GM21717 (cell line): ENCODE data around the gene POLR1H.
A peak's percentile ranks its signal among the peaks of the same experiment; 100 is the strongest.

Source experiments
- ATAC-seq: cut with Tn5 transposase; IDR thresholded peaks from one replicate; pipeline ENCODE4 v1.9.1; 2021; ENCODE audit warnings: mild to moderate bottlenecking, moderate library complexity; ENCODE audit not compliant: unreplicated experiment

Gene POLR1H

DNA sequence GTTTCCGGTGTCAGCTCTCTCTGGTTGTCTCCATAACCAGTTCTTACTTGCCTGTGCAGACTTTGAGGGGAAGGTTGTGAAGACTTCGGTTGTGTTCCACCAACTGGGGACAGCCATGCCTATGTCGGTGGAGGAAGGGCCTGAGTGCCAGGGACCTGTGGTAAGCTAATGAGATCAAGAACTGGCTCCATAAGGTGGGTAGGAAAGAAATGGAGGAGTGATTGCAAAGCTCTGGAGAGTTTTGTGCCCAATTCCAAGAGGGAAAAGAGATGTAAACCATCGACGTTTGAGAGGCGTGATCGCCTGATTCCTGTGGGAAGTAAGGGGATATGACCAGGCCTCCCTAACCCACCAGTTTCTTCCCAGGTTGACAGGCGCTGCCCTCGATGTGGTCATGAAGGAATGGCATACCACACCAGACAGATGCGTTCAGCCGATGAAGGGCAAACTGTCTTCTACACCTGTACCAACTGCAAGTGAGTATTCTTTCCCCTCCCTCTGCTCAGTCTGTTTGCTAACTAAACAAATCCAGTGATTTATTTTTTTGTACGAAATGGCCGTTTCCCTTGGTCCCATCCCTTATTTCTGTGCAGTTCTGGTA is 893 bp downstream of the POLR1H start:
- no peak for ATAC-seq

DNA sequence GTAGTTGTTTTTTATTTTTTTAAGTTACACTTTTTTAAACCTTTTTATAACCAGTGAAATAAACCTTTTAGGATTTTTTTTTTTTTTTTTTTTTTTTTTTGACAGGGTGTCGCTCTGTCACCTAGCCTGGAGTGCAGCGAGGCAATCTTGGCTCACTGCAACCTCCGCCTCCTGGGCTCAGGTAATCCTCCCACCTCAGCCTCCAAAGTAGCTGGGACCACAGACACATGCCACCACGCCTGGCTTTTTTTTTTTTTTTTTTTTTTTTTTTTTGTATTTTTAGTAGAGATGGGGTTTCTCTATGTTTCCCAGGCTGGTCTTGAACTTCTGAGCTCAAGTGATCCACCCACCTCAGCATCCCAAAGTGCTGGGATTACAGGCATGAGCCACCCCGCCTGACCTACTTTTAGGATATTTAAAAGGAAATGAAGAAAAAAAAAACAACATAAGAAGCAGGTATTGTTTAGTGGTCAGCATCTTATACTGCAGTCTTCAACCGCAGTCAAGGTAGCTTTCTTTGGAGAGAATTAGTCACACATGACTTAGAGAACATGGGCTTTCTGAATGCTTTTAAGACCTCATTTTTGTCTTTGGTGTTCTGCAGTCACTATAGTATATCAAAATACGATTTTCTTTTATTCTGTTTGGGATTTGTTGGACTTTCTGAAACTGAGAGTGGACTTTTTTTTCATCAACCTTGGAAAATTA is 1.6 kb downstream of the POLR1H start:
- no peak for ATAC-seq

DNA sequence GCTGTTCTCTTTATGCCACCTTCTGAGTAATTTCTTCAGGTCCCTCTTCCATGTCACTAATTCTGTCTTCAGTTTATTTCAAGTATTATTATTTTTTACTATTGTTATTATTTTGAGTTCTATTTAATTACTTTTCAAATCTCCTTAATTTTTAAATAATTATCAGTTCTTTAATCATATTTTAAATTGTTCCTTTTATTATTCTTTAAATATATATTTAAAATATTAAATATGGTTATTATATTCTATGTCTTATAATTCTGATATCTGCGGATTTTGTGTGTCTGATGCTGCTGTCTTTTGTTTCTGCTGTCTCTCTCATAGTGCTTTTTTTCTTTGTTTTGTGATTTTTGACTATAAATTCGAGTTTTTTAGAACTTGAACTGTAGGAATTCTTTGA is 2.2 kb downstream of the POLR1H start:
- no peak for ATAC-seq

DNA sequence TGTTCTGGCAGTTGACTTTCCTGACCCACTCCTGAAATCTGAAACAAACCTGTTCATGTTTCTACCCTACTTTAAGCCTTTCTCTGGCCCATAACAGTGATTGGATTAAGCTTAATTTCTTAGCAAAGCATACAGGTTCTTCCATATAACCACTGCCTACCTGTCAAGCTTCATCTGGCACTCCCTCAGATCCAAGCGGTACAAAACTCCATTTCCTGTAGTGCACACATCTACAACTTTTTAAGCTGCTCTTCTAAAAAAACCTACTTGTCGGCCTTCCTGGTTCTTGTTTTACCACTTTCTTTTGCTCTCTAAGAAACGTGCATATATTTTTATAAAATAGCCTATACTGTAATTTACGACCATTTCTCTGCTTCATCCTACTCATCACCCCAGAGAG is 5.0 kb downstream of the POLR1H start:
- ATAC-seq, result no peak

DNA sequence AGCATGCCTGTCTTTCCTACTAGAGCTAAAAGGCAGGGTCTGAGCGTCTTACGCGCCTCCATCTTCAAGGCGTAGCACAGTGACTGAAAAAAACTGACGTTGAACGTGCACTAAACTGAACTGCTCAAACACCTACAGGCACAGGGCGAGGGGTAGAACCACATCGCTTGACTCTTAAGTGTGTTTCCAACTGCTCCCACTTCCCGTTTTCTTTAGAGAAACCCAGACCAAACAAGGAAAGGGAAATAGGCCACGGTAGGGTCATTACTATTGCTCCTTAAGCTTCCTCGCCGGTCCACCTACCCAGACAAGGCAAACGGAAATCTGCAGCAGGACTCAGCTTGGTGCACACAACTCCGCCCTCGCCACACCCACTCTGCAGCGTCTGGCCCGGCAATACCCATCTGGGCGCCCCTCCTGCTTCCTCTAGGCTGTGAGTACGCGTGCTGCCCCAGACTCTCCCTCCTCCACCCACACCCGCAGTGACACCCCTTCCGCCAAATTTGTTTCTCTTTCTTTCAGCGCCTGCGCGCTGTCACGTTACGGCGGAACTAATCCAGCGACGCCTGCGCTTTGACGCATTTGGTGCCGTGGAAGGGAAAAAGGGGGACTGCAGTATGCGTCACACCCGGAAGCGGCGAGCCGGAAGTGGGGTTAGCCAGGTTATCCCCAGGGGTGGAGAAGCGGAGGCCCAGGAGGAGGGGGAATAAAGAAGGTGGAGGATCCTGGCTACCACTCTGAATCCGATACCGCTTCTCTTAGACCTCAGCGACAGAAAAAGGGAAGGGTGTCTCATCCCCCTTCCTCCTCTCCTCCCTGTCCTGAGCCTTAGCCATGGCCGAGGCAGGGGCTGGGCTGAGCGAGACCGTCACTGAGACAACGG is 5.8 kb downstream of the POLR1H start, which contains the start of gene PPP1R11:
Gene PPP1R11, plus strand, starts transcription at position 622 of the 883 bp plus-strand sequence. Its CDS starts 213 bp downstream, at position 835.
- ATAC-seq, result peak; percentile 91

DNA sequence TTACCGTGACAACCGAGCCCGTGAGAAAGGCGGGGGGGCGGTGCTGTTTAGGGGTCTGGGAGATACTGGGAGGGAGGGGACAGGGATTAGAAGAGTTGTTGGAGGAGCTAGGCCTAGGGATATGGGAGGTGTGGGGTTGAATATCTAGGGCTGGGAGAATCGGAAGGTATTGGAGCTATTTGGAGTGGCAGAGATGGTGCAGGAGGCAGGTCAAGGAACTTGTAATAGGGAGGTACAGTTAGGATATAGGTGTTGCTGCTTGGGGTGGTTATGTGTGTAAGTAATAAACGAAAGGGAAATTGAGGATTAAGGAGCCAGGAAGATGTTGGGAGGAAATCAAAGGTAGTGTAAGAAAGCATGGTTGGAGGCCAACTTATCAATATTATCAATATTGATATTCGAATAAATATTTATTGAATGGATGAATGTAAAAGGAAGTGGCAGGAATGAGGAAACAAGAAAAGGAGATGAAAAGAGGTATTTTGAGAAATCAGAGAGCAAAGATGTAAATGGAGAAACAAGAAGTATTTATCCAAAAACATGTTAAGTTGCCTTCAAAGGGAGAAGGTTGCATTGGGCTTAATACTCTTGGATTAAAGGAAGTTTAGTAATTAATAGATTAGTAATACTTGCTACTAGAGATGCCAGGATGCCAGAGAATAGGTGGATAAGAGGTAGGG is 6.5 kb downstream of the POLR1H start:
- no peak for ATAC-seq

DNA sequence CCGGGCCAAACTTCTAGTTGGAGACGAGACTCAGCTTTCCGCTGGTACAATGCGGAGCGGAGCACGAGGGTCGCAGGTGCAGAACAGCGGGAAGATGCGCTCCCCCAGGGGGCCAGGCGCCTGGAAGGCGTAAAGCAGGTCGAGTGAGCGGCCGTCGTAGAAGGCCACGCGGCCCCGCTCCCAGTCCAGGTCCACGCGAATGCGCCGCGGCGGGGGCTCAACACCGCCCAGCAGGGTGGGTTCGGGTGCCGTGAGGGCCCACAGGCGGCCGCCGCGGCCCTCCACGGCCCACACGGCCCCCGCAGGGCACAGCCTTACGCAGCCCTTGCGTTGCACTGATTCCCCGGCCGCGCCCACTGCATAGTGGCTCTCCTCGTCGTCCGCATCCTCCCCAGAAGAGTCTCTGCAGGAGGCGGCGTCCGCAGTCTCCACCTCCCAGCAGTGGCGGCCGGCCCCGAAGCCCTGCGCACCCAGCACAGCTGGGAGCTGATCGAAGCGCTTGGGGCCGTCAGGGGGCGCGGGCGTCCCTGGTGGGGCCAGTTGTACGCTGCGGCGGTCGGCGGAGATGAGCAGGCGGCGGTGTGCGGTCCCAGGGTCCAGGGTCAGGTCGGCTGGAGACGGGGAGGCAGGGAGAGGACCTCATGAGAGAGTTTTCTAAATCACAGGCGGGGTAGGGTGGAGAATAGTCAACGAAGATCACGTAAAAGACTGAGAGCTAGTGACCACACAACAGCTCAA is 10.2 kb downstream of the POLR1H start:
- ATAC-seq, result no peak

DNA sequence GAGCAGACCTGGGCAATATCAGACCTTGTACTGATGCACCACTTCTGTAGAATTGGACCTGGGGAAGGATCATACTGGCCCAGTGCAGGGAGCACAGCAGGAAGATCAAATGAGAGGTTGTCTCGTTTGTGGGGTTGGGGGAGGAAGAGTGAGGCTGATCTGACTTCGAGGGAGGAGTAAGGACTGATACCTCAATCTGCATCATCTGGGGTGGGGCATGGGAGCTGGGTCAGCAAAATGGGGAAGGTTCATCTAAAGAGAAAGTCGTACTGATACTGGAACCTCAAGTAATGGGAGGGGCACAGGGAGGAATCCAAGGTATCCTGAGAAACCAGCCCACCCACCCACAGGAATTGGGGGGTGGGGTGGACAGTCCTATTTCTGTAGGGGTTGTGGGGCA is 10.8 kb downstream of the POLR1H start:
- ATAC-seq, result no peak

DNA sequence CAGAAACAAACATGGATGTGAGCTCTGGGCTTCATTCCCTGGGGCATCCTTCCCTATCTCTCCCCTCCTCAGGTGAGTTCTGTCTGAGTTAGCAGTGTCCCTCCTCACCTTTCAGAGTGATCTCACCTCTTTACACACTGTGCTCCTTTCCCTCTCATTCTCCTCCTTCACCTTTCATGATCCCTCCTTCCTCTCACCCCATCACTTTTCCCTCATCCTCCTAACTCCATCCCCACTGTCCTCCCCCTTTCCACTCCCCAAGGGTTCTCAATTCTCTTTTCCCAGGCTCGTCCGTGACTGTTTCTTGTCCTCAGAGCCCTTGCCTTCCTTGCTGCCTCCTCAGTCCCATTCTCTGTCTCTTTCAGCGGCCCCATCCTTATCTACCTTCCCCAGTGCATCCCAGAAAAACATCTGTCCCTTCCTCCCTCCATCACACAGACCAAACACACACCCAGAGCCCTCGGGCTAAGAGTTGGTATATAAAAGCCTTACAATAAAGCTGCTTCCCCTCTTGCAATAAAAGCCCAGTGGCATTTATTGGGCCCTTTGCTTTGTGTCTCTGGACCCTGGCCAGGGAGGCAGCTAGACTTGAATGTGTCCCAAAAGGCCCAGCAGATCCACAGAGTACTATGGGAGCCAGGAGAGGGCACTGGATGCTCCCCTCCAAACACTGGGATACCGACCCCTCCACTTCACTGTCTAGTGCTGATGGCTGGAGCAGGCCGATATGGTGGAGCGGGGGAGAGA is 12.6 kb downstream of the POLR1H start:
- ATAC-seq, result no peak

DNA sequence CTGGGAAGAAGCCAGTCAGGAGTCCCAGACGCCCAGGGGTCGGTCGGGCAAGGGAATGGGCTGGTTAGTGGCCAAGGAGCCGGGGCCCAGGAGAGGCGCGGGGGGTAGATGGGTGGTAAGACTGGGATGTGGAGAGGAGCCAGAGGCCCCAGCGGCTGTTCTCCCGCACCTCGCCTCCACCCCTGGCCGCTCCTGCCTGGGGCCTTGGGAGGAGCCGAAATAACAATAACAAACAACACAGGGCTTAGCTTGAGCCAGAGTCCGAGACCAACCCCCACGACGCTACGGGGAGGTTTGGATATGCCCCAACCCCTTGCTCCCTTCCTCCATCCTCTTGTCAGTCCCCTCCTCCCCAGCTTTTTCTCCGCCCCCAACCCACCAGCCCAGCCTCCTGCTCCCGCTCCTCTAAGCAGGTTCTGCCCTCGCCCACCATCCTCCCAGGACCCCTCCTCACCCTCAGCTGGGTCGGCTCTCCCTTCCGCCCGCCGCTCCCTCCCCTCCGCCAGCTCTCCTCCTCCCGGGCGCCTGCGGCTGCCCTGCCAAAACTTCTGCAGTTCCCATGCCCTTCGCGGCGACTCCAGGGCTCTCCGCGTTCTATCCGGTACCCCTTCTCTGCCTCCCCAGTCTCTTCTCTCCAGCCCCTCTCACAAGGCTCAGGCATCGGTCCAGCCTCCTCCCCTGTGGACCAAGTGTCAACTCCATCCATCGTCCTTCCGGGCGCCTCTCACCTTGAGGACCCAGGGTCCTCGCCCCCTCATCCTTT is 13.4 kb downstream of the POLR1H start:
- ATAC-seq, result no peak

DNA sequence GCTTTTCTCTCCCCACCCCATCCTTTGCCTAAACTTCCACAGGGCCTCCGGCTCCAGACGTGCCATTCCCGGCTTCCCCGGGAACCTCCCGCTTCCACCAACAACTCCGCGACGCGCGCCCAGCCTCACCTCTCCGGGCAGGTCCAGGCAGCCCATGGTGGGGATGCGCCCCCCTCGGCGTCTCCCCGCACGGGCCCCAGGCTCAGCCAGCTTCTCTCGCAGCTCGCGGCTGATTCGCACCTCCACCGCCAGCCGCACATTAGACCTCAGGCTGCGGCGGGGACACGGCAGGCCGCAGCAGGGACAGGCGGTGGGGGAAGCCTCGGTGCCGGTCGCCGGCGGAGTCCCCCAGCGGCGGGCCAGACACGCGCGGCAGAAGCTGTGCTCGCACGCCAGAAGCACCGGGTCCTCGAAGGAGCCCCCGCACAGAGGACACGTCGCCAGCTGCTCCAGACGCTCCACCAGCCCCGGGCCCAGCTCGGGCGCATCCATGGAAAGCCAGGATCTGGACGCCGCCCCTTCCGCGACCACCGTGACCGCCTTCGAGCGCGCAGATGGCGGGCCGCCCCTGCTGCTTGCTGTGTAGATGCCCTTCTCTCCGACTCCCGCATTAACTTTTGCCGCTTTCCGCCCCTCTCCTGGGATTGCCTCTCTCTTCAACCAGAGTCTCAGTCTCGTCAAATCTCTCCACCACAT is 14.2 kb downstream of the POLR1H start, which contains the start of gene RNF39:
Gene RNF39, minus strand, starts transcription at position 676 of the 696 bp plus-strand sequence. Its CDS starts 184 bp downstream, at position 492.
- ATAC-seq, result no peak

DNA sequence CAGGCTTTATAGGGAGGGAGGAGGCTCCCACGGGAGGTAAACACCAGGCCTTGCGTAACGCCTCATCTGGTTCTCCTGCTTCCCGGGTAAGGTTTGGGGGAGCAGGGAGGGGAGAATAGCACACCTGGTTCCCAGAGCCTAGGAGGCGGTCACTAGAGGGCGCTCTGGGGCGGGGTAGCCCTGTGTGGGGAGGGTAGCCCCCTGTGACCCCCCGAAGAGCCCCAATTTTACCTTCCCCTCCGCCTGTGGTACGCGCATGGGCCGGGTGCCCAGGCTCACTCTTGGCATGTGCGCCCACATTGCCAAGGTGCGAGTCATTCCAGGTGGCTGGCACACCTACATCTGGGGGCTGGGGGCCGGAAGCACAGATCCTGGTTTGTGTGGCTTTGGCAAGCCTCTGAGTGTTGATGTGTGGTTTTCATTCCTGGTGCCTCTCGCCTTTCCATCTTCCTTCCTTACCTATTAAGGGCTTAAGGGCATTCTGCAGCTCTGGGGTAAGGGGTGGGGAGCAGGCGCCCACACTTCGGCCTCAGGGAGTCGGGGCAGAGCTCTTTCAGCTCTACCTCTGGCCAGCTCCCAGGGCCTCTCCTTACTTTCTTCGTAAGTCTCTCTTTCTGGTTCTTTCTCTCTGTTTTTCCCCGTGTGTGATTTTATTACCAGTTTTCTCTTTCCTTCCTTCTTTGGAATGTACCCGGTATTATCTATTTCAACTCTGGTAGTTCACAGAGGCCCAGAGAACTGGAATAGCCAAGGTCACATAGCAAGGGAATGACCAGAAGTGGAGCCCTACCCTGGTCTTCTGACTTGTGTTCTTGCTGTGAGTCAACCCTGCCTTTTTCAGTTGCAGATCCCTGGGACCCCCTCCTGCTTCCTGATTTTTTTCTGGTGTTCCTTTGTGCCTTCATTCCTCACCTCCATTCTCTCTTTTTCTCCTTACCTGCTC is 15.0 kb downstream of the POLR1H start:
- no peak for ATAC-seq

DNA sequence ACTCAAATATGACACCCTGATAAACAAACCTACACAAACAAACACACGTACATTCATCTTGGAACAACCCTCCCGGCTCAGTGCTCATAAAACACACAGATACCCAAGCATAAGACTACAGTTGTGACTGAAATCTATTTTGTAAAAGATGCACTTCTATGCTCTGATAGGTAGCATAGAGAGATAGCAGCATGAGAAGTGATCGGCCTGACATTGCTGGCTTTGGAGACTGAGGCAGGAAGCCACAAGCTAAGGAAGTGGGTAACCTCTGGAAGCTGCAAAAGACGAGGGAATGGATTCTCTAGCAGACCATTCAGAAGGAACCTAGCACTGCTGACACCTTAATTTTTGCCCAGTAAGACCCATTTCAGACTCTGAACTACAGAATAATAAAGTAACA is 16.2 kb downstream of the POLR1H start:
- no peak for ATAC-seq

DNA sequence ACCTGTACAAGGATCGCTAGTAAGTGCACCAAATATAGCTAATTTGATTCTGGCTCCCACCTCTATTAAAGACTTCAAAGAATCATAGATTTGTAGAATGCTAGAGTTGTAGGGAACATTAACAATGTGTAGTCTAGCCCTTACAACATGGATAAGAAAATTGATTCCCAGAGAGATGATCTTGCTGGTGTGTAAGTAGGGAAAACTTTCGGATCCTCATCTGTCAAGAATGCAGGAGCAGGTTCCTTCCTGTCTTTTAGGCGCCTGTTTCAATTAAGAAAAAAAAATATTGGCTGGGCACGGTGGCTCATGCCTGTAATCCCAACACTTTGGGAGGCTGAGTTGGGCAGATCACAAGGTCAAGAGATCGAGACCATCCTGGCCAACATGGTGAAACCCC is 26.8 kb downstream of the POLR1H start:
- ATAC-seq, result no peak

DNA sequence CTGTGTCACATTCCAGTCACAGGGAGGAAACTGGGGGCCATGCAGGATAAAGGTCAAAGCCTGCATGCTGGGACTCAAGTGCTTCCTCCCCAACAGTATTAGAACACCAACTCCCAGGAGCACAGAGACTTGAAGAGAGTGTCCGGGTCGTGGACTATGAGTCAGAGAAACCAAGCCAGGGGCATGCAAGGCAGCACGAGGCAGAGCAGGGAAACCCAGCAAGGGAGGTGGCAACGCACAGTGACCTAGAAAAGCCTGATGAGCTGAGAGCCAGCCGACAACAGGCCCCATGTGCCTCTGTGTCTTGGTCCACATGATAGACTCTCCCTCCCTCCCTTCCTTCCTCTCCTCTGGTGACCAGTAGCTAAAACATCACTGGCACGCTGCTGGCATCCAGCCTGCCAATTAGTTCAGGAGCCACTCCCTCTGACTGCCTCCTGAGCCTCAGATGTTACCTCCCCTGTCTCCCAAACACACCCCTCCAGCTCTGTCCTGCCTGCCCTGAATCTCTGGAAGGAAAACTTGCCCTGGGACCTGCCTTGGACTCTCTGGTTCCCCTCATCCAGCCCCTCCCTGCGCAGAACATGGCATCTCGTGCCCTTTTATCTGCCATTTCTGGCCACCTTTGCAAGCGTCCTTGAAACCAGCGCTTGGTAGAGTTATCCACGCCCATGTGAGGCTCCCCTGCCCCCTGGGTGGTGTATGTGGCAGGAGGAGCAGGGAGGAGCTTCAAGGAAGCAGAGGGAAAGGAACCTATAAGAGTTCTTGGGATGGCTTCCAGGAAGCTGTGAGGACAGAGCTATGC is 30.7 kb downstream of the POLR1H start:
- no peak for ATAC-seq

DNA sequence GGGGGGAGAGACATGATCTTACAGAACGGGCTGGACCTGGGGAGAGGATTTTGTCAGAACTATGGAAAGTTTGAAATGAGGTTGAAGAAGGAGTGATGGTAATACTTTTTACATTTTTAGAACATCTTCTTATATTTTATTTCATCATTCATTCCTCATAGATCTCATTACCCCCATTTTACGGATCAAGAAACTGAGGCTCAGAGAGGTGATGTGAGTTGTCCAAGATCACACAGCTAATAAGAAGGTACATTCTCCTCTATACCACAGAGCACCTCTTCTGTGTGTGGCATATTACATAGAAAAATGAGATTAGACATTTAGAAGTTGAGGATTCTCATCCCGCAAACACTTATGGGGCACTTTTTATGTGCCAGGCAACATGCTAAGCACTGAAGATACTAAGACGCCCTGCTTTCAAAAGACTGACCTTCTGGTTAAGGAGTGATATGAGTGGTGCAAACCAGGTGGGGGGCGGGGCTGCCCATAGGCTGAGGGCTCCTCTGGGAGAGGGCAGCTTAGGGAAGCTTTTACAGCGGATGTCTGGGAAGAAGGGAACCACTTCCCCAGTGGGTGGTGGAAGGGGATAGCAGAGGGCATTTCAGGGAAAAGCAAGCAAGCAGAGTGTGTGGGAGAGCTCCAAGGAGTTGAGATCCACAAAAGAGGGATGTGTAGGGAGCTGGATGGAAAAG is 31.9 kb downstream of the POLR1H start:
- no peak for ATAC-seq
